HepG2 (cell line): ENCODE results near the gene CAPN3.

ENCODE experiments used
- BRF2 ChIP-seq: sonication (generic); formaldehyde crosslinking; IDR thresholded peaks from 2 replicates; pipeline ENCODE4 v1.8.1; 2022; ENCODE audit warnings: mild to moderate bottlenecking, missing genetic modification reagents
- CHD4 ChIP-seq: fragments of 200-600 bp; sonication (generic); IDR thresholded peaks from 2 replicates; pipeline ENCODE4 v1.7.0; 2017; ENCODE audit warnings: mild to moderate bottlenecking, low read length, borderline replicate concordance
- ETV5 ChIP-seq: IDR thresholded peaks from 2 replicates; pipeline ENCODE4 v1.6.1; 2018; ENCODE audit warnings: missing biosample characterization, missing genetic modification reagents, inconsistent platforms, borderline replicate concordance
- FLYWCH1 ChIP-seq: sonication (generic); formaldehyde crosslinking; IDR thresholded peaks from 2 replicates; pipeline ENCODE4 v1.8.1; 2023; ENCODE audit warnings: mild to moderate bottlenecking, missing genetic modification reagents
- FOSL1 ChIP-seq: sonication (generic); formaldehyde crosslinking; IDR thresholded peaks from 2 replicates; pipeline ENCODE4 v1.9.0; 2021; ENCODE audit warnings: missing genetic modification reagents, borderline replicate concordance
- GABPA ChIP-seq, 2 experiments: IDR thresholded peaks; 2 replicates each; pipeline ENCODE4 v1.6.1; 2011 to 2016; ENCODE audit warnings: low read depth in 2 of 2, low read length in 1 of 2, missing biosample characterization in 1 of 2, missing genetic modification characterization in 1 of 2
- HNRNPK ChIP-seq: fragments of 200-400 bp; formaldehyde crosslinking; IDR thresholded peaks from 2 replicates; pipeline ENCODE4 v1.6.1; 2018; ENCODE audit warnings: low read length, low read depth, moderate library complexity, mild to moderate bottlenecking; ENCODE audit not compliant: poor library complexity, severe bottlenecking
- JUNB ChIP-seq: sonication (generic); formaldehyde crosslinking; IDR thresholded peaks from 2 replicates; pipeline ENCODE4 v1.8.0; 2022; ENCODE audit warnings: missing genetic modification reagents, mild to moderate bottlenecking, borderline replicate concordance
- PAX8 ChIP-seq: sonication (generic); formaldehyde crosslinking; IDR thresholded peaks from 2 replicates; pipeline ENCODE4 v1.8.0; 2022; ENCODE audit warnings: mild to moderate bottlenecking, missing genetic modification reagents, borderline replicate concordance
- RAD21 ChIP-seq: fragments of 450-650 bp; formaldehyde crosslinking; IDR thresholded peaks from 2 replicates; pipeline ENCODE4 v1.5.0; 2020; ENCODE audit warnings: mild to moderate bottlenecking
- TOE1 ChIP-seq: sonication (generic); formaldehyde crosslinking; IDR thresholded peaks from 2 replicates; pipeline ENCODE4 v1.4.0; 2020; ENCODE audit warnings: mild to moderate bottlenecking, missing genetic modification reagents
- ZNF781 ChIP-seq: sonication (generic); formaldehyde crosslinking; IDR thresholded peaks from 2 replicates; pipeline ENCODE4 v1.5.1; 2020; ENCODE audit warnings: borderline replicate concordance, mild to moderate bottlenecking, missing genetic modification reagents; ENCODE audit errors: not compliant biosample characterization
- TF ChIP-seq, protein P1 (sequence below): IDR thresholded peaks from 2 replicates; pipeline ENCODE4 v1.6.1; 2016; ENCODE audit warnings: missing compliant biosample characterization, missing genetic modification reagents, borderline replicate concordance
- TF ChIP-seq, protein P2 (sequence below): sonication (generic); formaldehyde crosslinking; IDR thresholded peaks from 2 replicates; pipeline ENCODE4 v1.5.0; 2020; ENCODE audit warnings: mild to moderate bottlenecking, missing genetic modification reagents, moderate library complexity

- no peak for TF ChIP-seq FLYWCH1 (CRISPR knock-in tag)
- TF ChIP-seq RAD21 (CRISPR knock-in tag), result no peak
- no peak for TF ChIP-seq TOE1 (CRISPR knock-in tag)
- TF ChIP-seq CHD4, result no peak
- TF ChIP-seq, protein P1, sequence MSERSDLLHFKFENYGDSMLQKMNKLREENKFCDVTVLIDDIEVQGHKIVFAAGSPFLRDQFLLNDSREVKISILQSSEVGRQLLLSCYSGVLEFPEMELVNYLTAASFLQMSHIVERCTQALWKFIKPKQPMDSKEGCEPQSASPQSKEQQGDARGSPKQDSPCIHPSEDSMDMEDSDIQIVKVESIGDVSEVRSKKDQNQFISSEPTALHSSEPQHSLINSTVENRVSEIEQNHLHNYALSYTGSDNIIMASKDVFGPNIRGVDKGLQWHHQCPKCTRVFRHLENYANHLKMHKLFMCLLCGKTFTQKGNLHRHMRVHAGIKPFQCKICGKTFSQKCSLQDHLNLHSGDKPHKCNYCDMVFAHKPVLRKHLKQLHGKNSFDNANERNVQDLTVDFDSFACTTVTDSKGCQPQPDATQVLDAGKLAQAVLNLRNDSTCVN (CRISPR knock-in tag), result no peak
- TF ChIP-seq, protein P2, sequence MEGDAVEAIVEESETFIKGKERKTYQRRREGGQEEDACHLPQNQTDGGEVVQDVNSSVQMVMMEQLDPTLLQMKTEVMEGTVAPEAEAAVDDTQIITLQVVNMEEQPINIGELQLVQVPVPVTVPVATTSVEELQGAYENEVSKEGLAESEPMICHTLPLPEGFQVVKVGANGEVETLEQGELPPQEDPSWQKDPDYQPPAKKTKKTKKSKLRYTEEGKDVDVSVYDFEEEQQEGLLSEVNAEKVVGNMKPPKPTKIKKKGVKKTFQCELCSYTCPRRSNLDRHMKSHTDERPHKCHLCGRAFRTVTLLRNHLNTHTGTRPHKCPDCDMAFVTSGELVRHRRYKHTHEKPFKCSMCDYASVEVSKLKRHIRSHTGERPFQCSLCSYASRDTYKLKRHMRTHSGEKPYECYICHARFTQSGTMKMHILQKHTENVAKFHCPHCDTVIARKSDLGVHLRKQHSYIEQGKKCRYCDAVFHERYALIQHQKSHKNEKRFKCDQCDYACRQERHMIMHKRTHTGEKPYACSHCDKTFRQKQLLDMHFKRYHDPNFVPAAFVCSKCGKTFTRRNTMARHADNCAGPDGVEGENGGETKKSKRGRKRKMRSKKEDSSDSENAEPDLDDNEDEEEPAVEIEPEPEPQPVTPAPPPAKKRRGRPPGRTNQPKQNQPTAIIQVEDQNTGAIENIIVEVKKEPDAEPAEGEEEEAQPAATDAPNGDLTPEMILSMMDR (CRISPR knock-in tag), result no peak
- no peak for TF ChIP-seq PAX8 (CRISPR knock-in tag)
- TF ChIP-seq JUNB (CRISPR knock-in tag), result no peak
- TF ChIP-seq BRF2 (CRISPR knock-in tag), result no peak
- TF ChIP-seq GABPA (IDR thresholded peaks at IDR 0.05; ENCODE audit: low read depth, low read length), result no peak
- no peak for TF ChIP-seq GABPA (CRISPR knock-in tag; IDR thresholded peaks at IDR 0.05; ENCODE audit: low read depth)
- TF ChIP-seq FOSL1 (CRISPR knock-in tag), result no peak
- no peak for TF ChIP-seq ZNF781
- TF ChIP-seq ETV5 (CRISPR knock-in tag), result no peak
- no peak for TF ChIP-seq HNRNPK
Observed at GRCh38 chr15:42352401-42352800, 6.9 kb upstream of the CAPN3 start.
